Activated T-helper 17 cell treated with anti-CD3 and anti-CD28 coated beads, Interleukin-2, amount 50 U/mL, for 72 hours (primary cell): ENCODE data around the gene HECW1. TPM values are rescaled to one million over a fixed set of nuclear protein-coding genes. Genes with fewer than 3 reads are reported as not detected.

Experiments
- ATAC-seq: fragments of 150-1000 bp; cut with Tn5 transposase; replicated peaks from 2 replicates; pipeline ENCODE4 v1.10.0; 2021; ENCODE audit warnings: mild to moderate bottlenecking, moderate library complexity
- H3K27ac Mint-ChIP-seq: one replicate; pipeline ENCODE4 v1.8.0; 2022; ENCODE audit warnings: mixed read lengths
- H3K27me3 Mint-ChIP-seq: one replicate; pipeline ENCODE4 v1.8.0; 2022; ENCODE audit warnings: mixed read lengths
- H3K36me3 Mint-ChIP-seq: one replicate; pipeline ENCODE4 v1.8.0; 2022; ENCODE audit warnings: low read depth, mild to moderate bottlenecking, mixed read lengths
- H3K4me1 Mint-ChIP-seq: one replicate; pipeline ENCODE4 v1.8.0; 2022; ENCODE audit warnings: mixed read lengths
- H3K4me3 Mint-ChIP-seq: one replicate; pipeline ENCODE4 v1.8.0; 2022; ENCODE audit warnings: mild to moderate bottlenecking, mixed read lengths
- H3K9me3 Mint-ChIP-seq: one replicate; pipeline ENCODE4 v1.8.0; 2022; ENCODE audit warnings: mixed read lengths
- total RNA-seq, 2 donors: library from RNA; stranded (reverse); gene quantifications; one replicate each; pipeline ENCODE4 v1.2.3, GENCODE V29; 2022

Gene HECW1
- total RNA-seq, 2 donors from 2014 or later: not detected

- H3K27ac Mint-ChIP-seq: no peak overlapping the region
- H3K4me1 Mint-ChIP-seq: no peaks in the 10 kb centered on the region
- H3K36me3 Mint-ChIP-seq: no peaks in the 10 kb centered on the region
- no peak for ATAC-seq
- H3K4me3 Mint-ChIP-seq: no peak overlapping the region
- H3K9me3 Mint-ChIP-seq: no peaks in the 10 kb centered on the region
- peaks cover 10% of the 10 kb centered on the region for H3K27me3 Mint-ChIP-seq
These were observed 12.7 kb upstream of the HECW1 start for GRCh38 chr7:43099750-43100149.

GRCh38 chr7:43104874-43105520, 7.5 kb upstream of the HECW1 start:
- Mint-ChIP-seq H3K27me3 (peaks cover 42% of the 10 kb centered on the region), H3K9me3 (no peaks in the 10 kb centered on the region)
- no peak for ATAC-seq

GRCh38 chr7:43105521-43106120, 6.8 kb upstream of the HECW1 start:
- H3K4me3 Mint-ChIP-seq: no peak overlapping the region
- no peaks in the 10 kb centered on the region for H3K36me3 Mint-ChIP-seq
- no peak for ATAC-seq
- H3K27me3 Mint-ChIP-seq: peaks cover 46% of the 10 kb centered on the region
- H3K9me3 Mint-ChIP-seq: no peaks in the 10 kb centered on the region
- H3K4me1 Mint-ChIP-seq: no peaks in the 10 kb centered on the region
- no peak overlapping the region for H3K27ac Mint-ChIP-seq

More at GRCh38 chr7:43104874-43105520, 7.5 kb upstream of the HECW1 start:
- no peak overlapping the region for H3K27ac Mint-ChIP-seq
- no peaks in the 10 kb centered on the region for H3K36me3 Mint-ChIP-seq
- no peak overlapping the region for H3K4me3 Mint-ChIP-seq
- no peaks in the 10 kb centered on the region for H3K4me1 Mint-ChIP-seq

- Mint-ChIP-seq H3K4me3 (no peak overlapping the region), H3K36me3 (no peaks in the 10 kb centered on the region), H3K4me1 (no peaks in the 10 kb centered on the region), H3K27ac (no peak overlapping the region), H3K27me3 (peaks cover 59% of the 10 kb centered on the region), H3K9me3 (no peaks in the 10 kb centered on the region)
- peak; percentile 75 for ATAC-seq
These were observed 4.0 kb upstream of the HECW1 start for GRCh38 chr7:43108255-43109011.

GRCh38 chr7:43110791-43111535, 1.5 kb upstream of the HECW1 start:
- peaks cover 69% of the 10 kb centered on the region for H3K27me3 Mint-ChIP-seq
- peaks cover 5% of the 10 kb centered on the region for H3K4me1 Mint-ChIP-seq
- H3K4me3 Mint-ChIP-seq: no peak overlapping the region
- no peaks in the 10 kb centered on the region for H3K36me3 Mint-ChIP-seq
- H3K9me3 Mint-ChIP-seq: no peaks in the 10 kb centered on the region
- ATAC-seq: no peak
- no peak overlapping the region for H3K27ac Mint-ChIP-seq

- Mint-ChIP-seq H3K4me1 (peaks cover 5% of the 10 kb centered on the region), H3K27ac (no peak overlapping the region), H3K4me3 (no peak overlapping the region), H3K9me3 (no peaks in the 10 kb centered on the region), H3K27me3 (peaks cover 73% of the 10 kb centered on the region), H3K36me3 (no peaks in the 10 kb centered on the region)
- no peak for ATAC-seq
These were observed 603 bp upstream of the HECW1 start for GRCh38 chr7:43111630-43112458.

GRCh38 chr7:43112941-43113621, 634 bp downstream of the HECW1 start:
- ATAC-seq: no peak
- Mint-ChIP-seq H3K27ac (no peak overlapping the region), H3K27me3 (peaks cover 76% of the 10 kb centered on the region), H3K9me3 (no peaks in the 10 kb centered on the region), H3K4me3 (no peak overlapping the region), H3K36me3 (no peaks in the 10 kb centered on the region), H3K4me1 (peaks cover 5% of the 10 kb centered on the region)

GRCh38 chr7:43113622-43114457, 1.4 kb downstream of the HECW1 start:
- Mint-ChIP-seq H3K4me1 (peaks cover 5% of the 10 kb centered on the region), H3K36me3 (no peaks in the 10 kb centered on the region), H3K27ac (no peak overlapping the region), H3K4me3 (peak overlapping the region; percentile 19), H3K27me3 (peaks cover 69% of the 10 kb centered on the region), H3K9me3 (no peaks in the 10 kb centered on the region)
- ATAC-seq: no peak

GRCh38 chr7:43114458-43114780, 2.0 kb downstream of the HECW1 start:
- Mint-ChIP-seq H3K4me1 (peaks cover 5% of the 10 kb centered on the region), H3K27me3 (peaks cover 63% of the 10 kb centered on the region), H3K27ac (no peak overlapping the region), H3K36me3 (no peaks in the 10 kb centered on the region), H3K4me3 (peak overlapping the region; percentile 19), H3K9me3 (no peaks in the 10 kb centered on the region)
- ATAC-seq: no peak

GRCh38 chr7:43116451-43116850, 4.0 kb downstream of the HECW1 start:
- no peak overlapping the region for H3K27ac Mint-ChIP-seq
- peaks cover 5% of the 10 kb centered on the region for H3K4me1 Mint-ChIP-seq
- peaks cover 52% of the 10 kb centered on the region for H3K27me3 Mint-ChIP-seq
- no peak for ATAC-seq
- no peak overlapping the region for H3K4me3 Mint-ChIP-seq
- H3K9me3 Mint-ChIP-seq: no peaks in the 10 kb centered on the region
- no peaks in the 10 kb centered on the region for H3K36me3 Mint-ChIP-seq

GRCh38 chr7:43117095-43117494, 4.6 kb downstream of the HECW1 start:
- ATAC-seq: no peak
- H3K27ac Mint-ChIP-seq: no peak overlapping the region
- no peaks in the 10 kb centered on the region for H3K9me3 Mint-ChIP-seq
- peaks cover 52% of the 10 kb centered on the region for H3K27me3 Mint-ChIP-seq
- no peaks in the 10 kb centered on the region for H3K36me3 Mint-ChIP-seq
- H3K4me3 Mint-ChIP-seq: no peak overlapping the region
- peaks cover 5% of the 10 kb centered on the region for H3K4me1 Mint-ChIP-seq

- Mint-ChIP-seq H3K36me3 (no peaks in the 10 kb centered on the region), H3K4me3 (no peak overlapping the region), H3K27ac (no peak overlapping the region), H3K27me3 (peaks cover 51% of the 10 kb centered on the region), H3K4me1 (peaks cover 5% of the 10 kb centered on the region), H3K9me3 (no peaks in the 10 kb centered on the region)
- no peak for ATAC-seq
These were observed 5.4 kb downstream of the HECW1 start for GRCh38 chr7:43117861-43118260.

- ATAC-seq: no peak
- Mint-ChIP-seq H3K36me3 (no peaks in the 10 kb centered on the region), H3K4me1 (peaks cover 5% of the 10 kb centered on the region), H3K4me3 (no peak overlapping the region), H3K27me3 (peaks cover 51% of the 10 kb centered on the region), H3K27ac (no peak overlapping the region), H3K9me3 (no peaks in the 10 kb centered on the region)
These were observed 5.9 kb downstream of the HECW1 start for GRCh38 chr7:43118313-43118712.
